ENCODE data around the gene CLK3.

DNA sequence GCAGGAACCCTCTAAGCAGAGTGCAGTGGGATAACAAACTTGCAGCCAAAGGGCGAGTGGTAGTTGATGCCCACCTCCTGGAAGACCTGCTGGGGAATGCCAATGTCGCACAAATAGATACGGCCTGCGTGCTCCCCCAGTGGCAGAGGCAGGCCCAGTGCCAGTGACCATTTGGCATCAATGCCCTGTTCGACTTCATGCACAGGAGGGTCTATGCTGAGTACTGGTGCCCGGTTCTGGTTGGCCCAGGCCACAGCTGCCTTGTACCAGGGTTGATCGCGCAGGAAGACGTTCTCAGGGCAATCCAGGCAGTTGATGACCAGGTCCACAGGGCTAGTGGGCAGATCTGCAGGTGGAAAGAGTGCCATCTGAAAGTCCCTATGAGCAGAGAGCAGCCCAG lies 17.0 kb downstream of the CLK3 start:
- TF ChIP-seq, protein P1, sequence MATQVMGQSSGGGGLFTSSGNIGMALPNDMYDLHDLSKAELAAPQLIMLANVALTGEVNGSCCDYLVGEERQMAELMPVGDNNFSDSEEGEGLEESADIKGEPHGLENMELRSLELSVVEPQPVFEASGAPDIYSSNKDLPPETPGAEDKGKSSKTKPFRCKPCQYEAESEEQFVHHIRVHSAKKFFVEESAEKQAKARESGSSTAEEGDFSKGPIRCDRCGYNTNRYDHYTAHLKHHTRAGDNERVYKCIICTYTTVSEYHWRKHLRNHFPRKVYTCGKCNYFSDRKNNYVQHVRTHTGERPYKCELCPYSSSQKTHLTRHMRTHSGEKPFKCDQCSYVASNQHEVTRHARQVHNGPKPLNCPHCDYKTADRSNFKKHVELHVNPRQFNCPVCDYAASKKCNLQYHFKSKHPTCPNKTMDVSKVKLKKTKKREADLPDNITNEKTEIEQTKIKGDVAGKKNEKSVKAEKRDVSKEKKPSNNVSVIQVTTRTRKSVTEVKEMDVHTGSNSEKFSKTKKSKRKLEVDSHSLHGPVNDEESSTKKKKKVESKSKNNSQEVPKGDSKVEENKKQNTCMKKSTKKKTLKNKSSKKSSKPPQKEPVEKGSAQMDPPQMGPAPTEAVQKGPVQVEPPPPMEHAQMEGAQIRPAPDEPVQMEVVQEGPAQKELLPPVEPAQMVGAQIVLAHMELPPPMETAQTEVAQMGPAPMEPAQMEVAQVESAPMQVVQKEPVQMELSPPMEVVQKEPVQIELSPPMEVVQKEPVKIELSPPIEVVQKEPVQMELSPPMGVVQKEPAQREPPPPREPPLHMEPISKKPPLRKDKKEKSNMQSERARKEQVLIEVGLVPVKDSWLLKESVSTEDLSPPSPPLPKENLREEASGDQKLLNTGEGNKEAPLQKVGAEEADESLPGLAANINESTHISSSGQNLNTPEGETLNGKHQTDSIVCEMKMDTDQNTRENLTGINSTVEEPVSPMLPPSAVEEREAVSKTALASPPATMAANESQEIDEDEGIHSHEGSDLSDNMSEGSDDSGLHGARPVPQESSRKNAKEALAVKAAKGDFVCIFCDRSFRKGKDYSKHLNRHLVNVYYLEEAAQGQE (IDR thresholded peaks at IDR 0.05; ENCODE audit: borderline replicate concordance in 1 of 2, low read depth in 1 of 2, low read length in 2 of 2): no peak
- TF ChIP-seq TCF7 (IDR thresholded peaks at IDR 0.05; ENCODE audit: low read depth): no peak
- TF ChIP-seq ARNT (IDR thresholded peaks at IDR 0.05): no peak
- TF ChIP-seq GATAD2A (CRISPR knock-in tag; IDR thresholded peaks at IDR 0.05): no peak
- no peak for TF ChIP-seq KLF11 (CRISPR knock-in tag; IDR thresholded peaks at IDR 0.05)
- TF ChIP-seq, protein P2, sequence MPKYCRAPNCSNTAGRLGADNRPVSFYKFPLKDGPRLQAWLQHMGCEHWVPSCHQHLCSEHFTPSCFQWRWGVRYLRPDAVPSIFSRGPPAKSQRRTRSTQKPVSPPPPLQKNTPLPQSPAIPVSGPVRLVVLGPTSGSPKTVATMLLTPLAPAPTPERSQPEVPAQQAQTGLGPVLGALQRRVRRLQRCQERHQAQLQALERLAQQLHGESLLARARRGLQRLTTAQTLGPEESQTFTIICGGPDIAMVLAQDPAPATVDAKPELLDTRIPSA (CRISPR knock-in tag; IDR thresholded peaks at IDR 0.05; ENCODE audit: borderline replicate concordance): no peak
- TF ChIP-seq ESRRA (CRISPR knock-in tag; IDR thresholded peaks at IDR 0.05; ENCODE audit: low read depth): no peak
